Ectodermal cell (in vitro differentiated cells): ENCODE results near the gene DAAM1.

Experiments used
- H3K27ac ChIP-seq: 2 replicates; pipeline ENCODE4 v1.7.0; 2013; ENCODE audit warnings: mild to moderate bottlenecking, low read depth, low read length; ENCODE audit not compliant: insufficient read depth, poor library complexity, severe bottlenecking
- H3K27me3 ChIP-seq: 2 replicates; pipeline ENCODE4 v1.7.0; 2013; ENCODE audit warnings: mild to moderate bottlenecking, low read length; ENCODE audit not compliant: insufficient read depth, control insufficient read depth, poor library complexity, severe bottlenecking
- H3K36me3 ChIP-seq: one replicate; pipeline ENCODE4 v1.7.0; 2013; ENCODE audit warnings: low read length; ENCODE audit not compliant: control insufficient read depth, insufficient read depth
- H3K4me1 ChIP-seq: one replicate; pipeline ENCODE4 v1.7.0; 2013; ENCODE audit warnings: low read length; ENCODE audit not compliant: control insufficient read depth, insufficient read depth
- H3K4me3 ChIP-seq: 2 replicates; pipeline ENCODE4 v1.7.0; 2013; ENCODE audit warnings: low read depth, low read length, control low read depth; ENCODE audit not compliant: insufficient read depth
- H3K9me3 ChIP-seq: 2 replicates; pipeline ENCODE4 v1.7.0; 2013; ENCODE audit warnings: mild to moderate bottlenecking, low read length, moderate library complexity; ENCODE audit not compliant: control insufficient read depth
- WGBS, 2 experiments: methylation state at CpG; one replicate each; pipeline ENCODE4 v1.1.7; 2013; ENCODE audit warnings: missing lambda C conversion rate in 2 of 2; 5-methylcytosine and 5-hydroxymethylcytosine counted together

The DAAM1 gene

DNA sequence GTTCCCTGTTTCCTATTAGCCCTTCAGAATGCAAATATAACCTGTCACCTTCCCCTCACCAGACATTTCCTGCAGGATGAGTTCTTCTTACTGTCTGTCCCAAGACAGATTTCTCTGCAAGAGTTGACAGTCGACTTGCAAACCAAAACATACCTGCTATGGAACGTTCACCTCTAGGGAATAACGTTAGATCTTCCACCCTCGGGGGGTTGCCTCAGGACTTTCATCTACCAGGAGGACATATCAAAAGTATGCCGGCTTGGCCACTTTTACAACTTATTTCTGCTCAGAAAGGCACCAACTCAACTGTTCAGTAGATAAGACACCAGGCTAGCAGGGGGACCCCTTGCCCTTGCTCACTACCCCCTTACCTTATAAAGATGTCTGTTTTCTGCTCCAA, 92.5 kb downstream of the DAAM1 start:
- Histone ChIP-seq H3K4me1 (no peaks in the 10 kb centered on the region), H3K27ac (no peak overlapping the region), H3K36me3 (no peaks in the 10 kb centered on the region), H3K4me3 (no peak overlapping the region), H3K9me3 (no peaks in the 10 kb centered on the region), H3K27me3 (no peaks in the 10 kb centered on the region)
- WGBS, 2 experiments: 94 to 95% methylated on average over 5 of the region's 5 CpGs

DNA sequence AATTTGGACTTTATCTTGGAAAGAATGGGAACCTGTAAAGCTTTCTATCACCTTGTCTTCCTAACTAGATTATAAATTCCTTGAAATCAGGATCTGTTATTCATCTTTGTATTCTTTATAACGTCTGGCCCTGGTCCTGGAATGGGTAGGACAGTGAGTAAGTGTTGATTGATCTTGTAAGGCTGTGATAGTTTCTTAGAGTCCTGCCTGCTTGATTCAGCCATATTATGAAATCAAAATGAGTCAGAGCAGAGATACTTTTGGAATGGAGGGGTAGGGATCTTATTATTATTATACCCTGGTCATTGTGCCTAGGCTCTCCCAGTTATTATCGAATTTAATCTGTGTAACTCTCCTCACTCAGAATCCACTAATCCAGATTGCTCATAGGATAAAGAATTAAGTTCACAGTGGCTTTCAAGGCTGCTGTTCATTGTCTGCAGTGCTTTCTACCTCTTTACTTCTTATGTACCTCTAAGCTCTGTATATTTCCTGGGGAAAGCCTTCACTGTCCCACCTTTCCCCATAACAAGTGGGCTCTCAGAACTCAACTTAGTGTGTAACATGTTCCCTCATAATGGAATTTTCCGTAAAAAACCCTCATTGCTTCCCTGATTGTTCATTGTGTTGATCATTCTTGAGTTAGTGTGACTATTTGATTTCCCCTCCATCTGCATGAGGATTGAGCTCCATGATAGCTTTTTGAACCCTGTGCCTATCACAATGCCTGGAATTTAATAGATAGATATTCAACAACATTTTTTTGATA, 93.3 kb downstream of the DAAM1 start:
- Histone ChIP-seq H3K27ac (no peak overlapping the region), H3K4me1 (no peaks in the 10 kb centered on the region), H3K27me3 (no peaks in the 10 kb centered on the region), H3K9me3 (no peaks in the 10 kb centered on the region), H3K4me3 (no peak overlapping the region), H3K36me3 (no peaks in the 10 kb centered on the region)
- 91 to 93% methylated on average over 3 of the region's 3 CpGs for WGBS, 2 experiments

DNA sequence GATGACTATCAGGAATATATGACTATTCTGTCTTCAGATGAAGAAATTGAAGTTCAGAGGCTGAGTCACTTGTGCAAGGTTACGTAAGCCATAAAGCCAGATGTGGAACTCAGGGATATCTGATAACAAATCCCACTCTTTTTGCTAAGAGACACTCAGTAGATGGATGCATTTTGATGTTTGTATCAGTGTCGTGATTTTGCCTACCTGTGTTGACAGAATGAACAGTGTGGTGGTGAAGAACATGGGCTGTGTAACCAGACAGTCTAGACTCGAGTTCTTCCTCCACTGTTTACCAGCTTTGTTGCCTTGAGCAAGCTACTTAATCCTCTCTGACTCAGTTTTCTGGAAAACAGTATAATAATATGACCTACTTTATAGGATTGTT, 93.9 kb downstream of the DAAM1 start:
- H3K36me3 ChIP-seq: no peaks in the 10 kb centered on the region
- H3K27me3 ChIP-seq: no peaks in the 10 kb centered on the region
- no peak overlapping the region for H3K4me3 ChIP-seq
- 93 to 97% methylated on average over 3 of the region's 3 CpGs for WGBS, 2 experiments
- no peaks in the 10 kb centered on the region for H3K4me1 ChIP-seq
- no peak overlapping the region for H3K27ac ChIP-seq
- no peaks in the 10 kb centered on the region for H3K9me3 ChIP-seq

DNA sequence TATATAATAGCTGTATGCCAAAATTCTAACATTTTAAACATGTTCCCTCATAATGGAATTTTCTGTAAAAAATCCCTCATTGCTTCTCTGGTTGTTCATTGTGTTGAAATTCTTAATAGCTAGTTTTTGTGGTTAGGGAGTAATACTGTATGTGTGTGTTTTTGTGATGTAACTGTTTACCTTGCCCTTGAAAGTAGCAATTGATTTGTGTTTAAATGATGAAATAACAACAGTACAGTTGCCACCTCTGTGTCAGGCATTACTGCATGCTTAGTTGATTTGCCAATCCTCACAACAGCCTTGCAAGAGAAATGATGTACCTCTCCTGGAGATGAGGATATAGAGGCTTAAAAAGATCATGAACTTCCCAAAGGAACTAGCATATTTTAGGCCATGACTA, 94.9 kb downstream of the DAAM1 start:
- H3K27ac ChIP-seq: no peak overlapping the region
- no peak overlapping the region for H3K4me3 ChIP-seq
- no peaks in the 10 kb centered on the region for H3K9me3 ChIP-seq
- no peaks in the 10 kb centered on the region for H3K27me3 ChIP-seq
- no peaks in the 10 kb centered on the region for H3K36me3 ChIP-seq
- no peaks in the 10 kb centered on the region for H3K4me1 ChIP-seq

DNA sequence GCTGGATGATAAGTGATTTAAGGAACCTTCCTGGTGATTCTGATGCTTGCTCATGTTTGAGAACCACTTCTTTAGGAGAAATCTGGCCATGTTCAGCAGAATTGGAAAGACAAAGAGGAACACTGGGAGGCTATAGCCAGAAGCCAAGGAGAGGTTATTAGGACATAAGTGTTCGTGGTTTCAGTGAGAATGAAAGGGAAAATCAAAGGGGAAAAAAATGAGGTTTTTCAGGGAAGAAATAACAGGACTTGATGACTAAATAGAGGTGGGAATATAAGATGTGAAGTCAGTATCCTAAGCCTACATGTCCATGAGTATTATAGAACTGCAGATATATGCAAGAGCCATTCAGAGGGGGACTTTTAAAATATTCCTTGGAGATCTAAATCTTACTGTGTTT, 95.6 kb downstream of the DAAM1 start:
- Histone ChIP-seq H3K4me3 (no peak overlapping the region), H3K9me3 (no peaks in the 10 kb centered on the region), H3K27ac (no peak overlapping the region), H3K4me1 (no peaks in the 10 kb centered on the region), H3K36me3 (no peaks in the 10 kb centered on the region), H3K27me3 (no peaks in the 10 kb centered on the region)
- 84 to 86% methylated on average over 1 of the region's 1 CpG for WGBS, 2 experiments

DNA sequence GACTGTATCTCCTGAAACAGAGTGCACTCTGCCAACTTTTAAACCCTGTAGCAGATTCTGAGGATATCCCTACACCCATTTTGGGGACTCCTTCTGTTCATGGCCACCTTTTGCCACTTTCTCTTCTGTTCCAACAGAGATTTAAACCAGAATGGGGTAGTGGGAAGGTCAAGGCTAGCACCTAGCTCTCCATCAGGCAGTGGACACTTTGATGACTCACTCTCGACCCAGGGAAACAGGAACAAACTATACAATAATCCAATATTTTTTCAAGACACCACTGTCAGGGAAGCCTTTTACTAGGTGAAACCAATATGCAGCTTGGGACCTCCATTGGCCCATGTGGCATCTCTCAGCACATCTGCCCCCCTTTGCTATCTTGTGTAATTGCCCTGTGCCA, 103.6 kb downstream of the DAAM1 start:
- WGBS, 2 experiments: 86 to 94% methylated on average over 1 of the region's 1 CpG
- Histone ChIP-seq H3K27ac (no peak overlapping the region), H3K36me3 (peaks cover 5% of the 10 kb centered on the region)

DNA sequence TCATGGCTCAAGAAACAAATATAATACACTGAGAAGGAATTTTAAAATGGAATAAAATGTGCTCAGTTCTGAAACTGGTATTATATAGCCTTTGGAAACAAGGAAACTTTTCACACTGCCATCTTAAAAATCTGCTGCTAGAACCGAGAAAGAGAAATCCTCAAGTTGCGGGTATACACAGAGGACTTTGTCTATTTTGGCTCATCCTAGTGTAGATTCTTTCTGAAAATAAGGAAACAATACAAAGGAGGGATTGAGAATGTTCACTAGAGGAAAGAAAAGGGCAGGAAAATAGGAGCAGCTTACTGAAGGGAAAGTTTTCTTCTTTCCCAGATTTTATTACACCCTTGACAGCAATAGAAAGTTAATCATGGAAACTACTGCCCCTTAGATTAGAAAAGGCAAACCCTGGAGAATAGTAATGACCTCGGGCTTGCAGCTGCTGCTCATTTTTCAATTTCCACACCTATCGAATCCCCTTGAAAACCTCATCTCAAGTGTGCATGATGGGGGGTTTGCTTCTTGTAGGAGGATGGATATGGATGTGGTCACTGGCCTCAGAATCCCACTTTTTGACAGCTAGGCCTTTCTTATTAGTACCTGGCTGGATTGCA, 104.6 kb downstream of the DAAM1 start:
- peaks cover 5% of the 10 kb centered on the region for H3K36me3 ChIP-seq

More for the DNA sequence above, 103.6 kb downstream of the DAAM1 start:
- no peaks in the 10 kb centered on the region for H3K27me3 ChIP-seq
- H3K4me3 ChIP-seq: no peak overlapping the region
- no peaks in the 10 kb centered on the region for H3K9me3 ChIP-seq
- H3K4me1 ChIP-seq: no peaks in the 10 kb centered on the region

DNA sequence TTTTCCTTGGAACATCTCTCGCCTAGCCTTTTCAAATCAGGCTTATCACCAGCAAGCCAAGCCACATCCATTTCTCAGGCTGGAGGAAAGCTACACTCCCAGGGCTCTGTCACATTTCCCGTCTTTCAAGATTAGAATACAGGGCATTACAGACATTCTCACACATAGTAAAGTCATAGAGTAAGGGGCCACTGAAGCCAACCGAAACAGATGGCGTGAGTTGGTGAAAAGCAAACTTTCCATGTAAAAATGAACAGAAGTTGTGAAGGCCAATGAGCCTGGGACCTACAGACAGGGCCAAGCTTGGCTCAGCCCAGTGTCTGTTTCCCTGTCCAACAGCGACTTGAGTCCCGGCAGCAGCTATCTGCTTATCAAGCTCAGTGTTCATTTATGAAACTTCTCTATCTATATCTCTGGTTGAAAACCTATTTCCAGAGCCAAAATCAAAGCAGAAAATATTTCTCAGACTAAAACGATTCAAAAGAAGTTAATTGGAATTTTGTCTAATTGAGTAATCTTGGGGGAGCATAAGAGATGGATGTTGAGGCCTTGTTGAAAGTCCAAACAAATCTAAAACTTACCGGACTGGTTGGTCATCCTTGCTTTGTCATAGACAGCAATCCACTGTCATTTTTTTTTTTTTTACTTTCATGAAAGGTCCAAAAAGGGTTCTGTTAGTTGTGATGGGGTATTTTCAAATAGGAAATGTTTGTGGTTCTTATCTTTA, 105.6 kb downstream of the DAAM1 start:
- Histone ChIP-seq H3K36me3 (peaks cover 5% of the 10 kb centered on the region), H3K27me3 (no peaks in the 10 kb centered on the region), H3K4me3 (no peak overlapping the region), H3K27ac (no peak overlapping the region), H3K9me3 (no peaks in the 10 kb centered on the region), H3K4me1 (no peaks in the 10 kb centered on the region)
- WGBS, 2 experiments: 95% methylated on average over 7 to 8 of the region's 8 CpGs

More for the DNA sequence above, 104.6 kb downstream of the DAAM1 start:
- Histone ChIP-seq H3K9me3 (no peaks in the 10 kb centered on the region), H3K27me3 (no peaks in the 10 kb centered on the region), H3K4me1 (no peaks in the 10 kb centered on the region), H3K4me3 (no peak overlapping the region), H3K27ac (no peak overlapping the region)
- 92 to 94% methylated on average over 3 to 4 of the region's 4 CpGs for WGBS, 2 experiments

DNA sequence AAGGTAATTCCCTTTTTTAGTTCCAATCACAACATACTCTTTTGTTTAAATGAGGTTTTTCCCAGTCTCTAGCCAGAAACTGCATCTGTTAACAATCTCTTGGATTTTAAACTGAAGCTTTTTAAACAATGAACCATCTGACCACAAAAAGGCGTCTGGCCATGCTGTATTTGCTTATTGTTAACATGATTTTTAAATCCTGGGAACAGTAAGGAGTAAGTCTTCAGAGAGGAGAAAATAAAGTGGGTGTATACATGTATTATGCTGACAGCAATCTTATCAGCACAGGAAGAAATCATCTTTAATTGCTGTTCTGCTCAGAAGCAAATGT, 106.2 kb downstream of the DAAM1 start:
- no peak overlapping the region for H3K27ac ChIP-seq
- H3K36me3 ChIP-seq: peaks cover 5% of the 10 kb centered on the region
- H3K4me1 ChIP-seq: no peaks in the 10 kb centered on the region
- 78 to 86% methylated on average over 1 of the region's 1 CpG for WGBS, 2 experiments
- no peaks in the 10 kb centered on the region for H3K27me3 ChIP-seq
- no peaks in the 10 kb centered on the region for H3K9me3 ChIP-seq
- no peak overlapping the region for H3K4me3 ChIP-seq

DNA sequence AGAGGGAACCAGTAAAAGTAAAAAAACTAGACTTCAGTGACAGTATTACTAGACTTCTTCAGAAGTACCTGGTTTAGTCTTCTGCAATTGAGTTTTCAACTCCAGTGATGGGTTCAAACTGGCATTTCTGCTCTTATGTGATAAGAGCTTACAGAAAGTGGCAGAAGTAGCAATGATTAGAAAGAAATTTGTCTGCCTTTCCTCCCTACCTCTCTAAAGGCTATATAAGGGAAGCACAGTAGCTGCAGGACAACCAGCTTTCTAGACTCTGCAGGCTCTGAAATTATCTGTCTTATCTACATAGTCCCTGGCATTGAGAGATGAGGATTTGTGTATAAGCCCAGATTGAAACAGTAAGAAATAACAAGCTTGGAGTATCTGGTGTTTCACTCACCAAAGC, 107.5 kb downstream of the DAAM1 start:
- no peak overlapping the region for H3K4me3 ChIP-seq
- no peaks in the 10 kb centered on the region for H3K27me3 ChIP-seq
- H3K4me1 ChIP-seq: no peaks in the 10 kb centered on the region
- no peaks in the 10 kb centered on the region for H3K9me3 ChIP-seq
- no peak overlapping the region for H3K27ac ChIP-seq
- peaks cover 5% of the 10 kb centered on the region for H3K36me3 ChIP-seq
